H9 (cell line): ENCODE results near the gene NSL1. TPM values are rescaled to one million over a fixed set of nuclear protein-coding genes. Genes with fewer than 3 reads are reported as not detected.

Source experiments
- DNase-seq: peaks from one replicate; pipeline ENCODE4 v3.0.0-alpha.2; 2017
- H2AFZ ChIP-seq: one replicate; pipeline ENCODE4 v1.6.1; 2013; ENCODE audit warnings: mild to moderate bottlenecking, low read length, control low read depth, moderate library complexity
- H2AK5ac ChIP-seq: 2 replicates; pipeline ENCODE4 v1.6.1; 2013; ENCODE audit warnings: low read length, control low read depth, mixed read lengths; ENCODE audit not compliant: insufficient read length
- H2BK120ac ChIP-seq: one replicate; pipeline ENCODE4 v1.6.1; 2013; ENCODE audit warnings: low read depth, mild to moderate bottlenecking, low read length, control low read depth, inconsistent platforms; ENCODE audit not compliant: poor library complexity, severe bottlenecking
- H2BK12ac ChIP-seq: 2 replicates; pipeline ENCODE4 v1.6.1; 2013; ENCODE audit warnings: low read length, control low read depth, mixed read lengths, low read depth; ENCODE audit not compliant: insufficient read length
- H2BK15ac ChIP-seq: 2 replicates; pipeline ENCODE4 v1.6.1; 2013; ENCODE audit warnings: low read depth, low read length, control low read depth
- H2BK20ac ChIP-seq: one replicate; pipeline ENCODE4 v1.6.1; 2013; ENCODE audit warnings: low read depth, mild to moderate bottlenecking, low read length, control low read depth, inconsistent platforms; ENCODE audit not compliant: poor library complexity, severe bottlenecking
- H2BK5ac ChIP-seq: 2 replicates; pipeline ENCODE4 v1.6.1; 2013; ENCODE audit warnings: low read length, control low read depth, mixed read lengths; ENCODE audit not compliant: insufficient read length
- H3K14ac ChIP-seq: 2 replicates; pipeline ENCODE4 v1.6.1; 2013; ENCODE audit warnings: low read length, control low read depth; ENCODE audit not compliant: insufficient read depth
- H3K18ac ChIP-seq: 2 replicates; pipeline ENCODE4 v1.6.1; 2013; ENCODE audit warnings: low read depth, mild to moderate bottlenecking, mixed read lengths, low read length, control low read depth; ENCODE audit not compliant: insufficient read length
- H3K23ac ChIP-seq: 2 replicates; pipeline ENCODE4 v1.6.1; 2013; ENCODE audit warnings: low read length, control low read depth, mixed read lengths, low read depth; ENCODE audit not compliant: insufficient read length
- H3K23me2 ChIP-seq: 2 replicates; pipeline ENCODE4 v1.6.1; 2013; ENCODE audit warnings: low read depth, mild to moderate bottlenecking, mixed read lengths, low read length, control low read depth; ENCODE audit not compliant: insufficient read length, poor library complexity, severe bottlenecking
- H3K27ac ChIP-seq: 2 replicates; pipeline ENCODE4 v1.5.1; 2013; ENCODE audit warnings: low read length, control low read depth, mixed read lengths, low read depth; ENCODE audit not compliant: insufficient read length
- H3K27me3 ChIP-seq: 2 replicates; pipeline ENCODE4 v1.6.1; 2013; ENCODE audit warnings: low read length, control low read depth, inconsistent platforms; ENCODE audit not compliant: insufficient read depth
- H3K4ac ChIP-seq: 2 replicates; pipeline ENCODE4 v1.6.1; 2013; ENCODE audit warnings: low read depth, mild to moderate bottlenecking, control low read depth, inconsistent platforms, low read length, moderate library complexity
- H3K4me1 ChIP-seq: 2 replicates; pipeline ENCODE4 v1.6.1; 2013; ENCODE audit warnings: low read length, control low read depth, inconsistent platforms; ENCODE audit not compliant: insufficient read depth
- H3K4me2 ChIP-seq: 2 replicates; pipeline ENCODE4 v1.6.1; 2013; ENCODE audit warnings: low read length, control low read depth, mixed read lengths; ENCODE audit not compliant: insufficient read length, insufficient read depth
- H3K56ac ChIP-seq: 2 replicates; pipeline ENCODE4 v1.6.1; 2013; ENCODE audit warnings: low read depth, mild to moderate bottlenecking, mixed read lengths, low read length, control low read depth; ENCODE audit not compliant: insufficient read length
- H3K79me1 ChIP-seq: 2 replicates; pipeline ENCODE4 v1.6.1; 2013; ENCODE audit warnings: low read depth, mild to moderate bottlenecking, moderate library complexity, low read length, control low read depth, inconsistent platforms; ENCODE audit not compliant: insufficient read depth, poor library complexity, severe bottlenecking
- H3K79me2 ChIP-seq: 2 replicates; pipeline ENCODE4 v1.6.1; 2013; ENCODE audit warnings: low read length, control low read depth, inconsistent platforms; ENCODE audit not compliant: insufficient read depth
- H3K9ac ChIP-seq: 2 replicates; pipeline ENCODE4 v1.6.1; 2013; ENCODE audit warnings: low read length, control low read depth, mixed read lengths; ENCODE audit not compliant: insufficient read length; ENCODE audit errors: extremely low read depth
- H3K9me3 ChIP-seq: one replicate; pipeline ENCODE4 v1.6.1; 2013; ENCODE audit warnings: low read depth, low read length, inconsistent platforms; ENCODE audit not compliant: control insufficient read depth
- H3T11ph ChIP-seq: one replicate; pipeline ENCODE4 v1.6.1; 2013; ENCODE audit warnings: mild to moderate bottlenecking, low read length, control low read depth, inconsistent platforms
- H4K20me1 ChIP-seq: one replicate; pipeline ENCODE4 v1.6.1; 2013; ENCODE audit not compliant: control insufficient read depth, insufficient read length, insufficient read depth
- H4K5ac ChIP-seq: 2 replicates; pipeline ENCODE4 v1.6.1; 2013; ENCODE audit warnings: low read depth, mild to moderate bottlenecking, mixed read lengths, low read length, control low read depth; ENCODE audit not compliant: insufficient read length
- H4K8ac ChIP-seq: replicated peaks from 2 replicates; pipeline ENCODE4 v1.6.1; 2013; ENCODE audit warnings: low read length, control low read depth, mixed read lengths, low read depth; ENCODE audit not compliant: insufficient read length
- H4K91ac ChIP-seq: 2 replicates; pipeline ENCODE4 v1.6.1; 2013; ENCODE audit warnings: low read depth, mild to moderate bottlenecking, moderate library complexity, mixed read lengths, low read length, control low read depth; ENCODE audit not compliant: insufficient read length
- H3K27ac Mint-ChIP-seq, 3 experiments: 2 replicates in 2 of 3; 3 replicates in 1 of 3; pipeline ENCODE4 v1.8.0; 2020 to 2021; ENCODE audit warnings: mixed read lengths in 3 of 3, mild to moderate bottlenecking in 1 of 3, moderate library complexity in 1 of 3
- H3K27me3 Mint-ChIP-seq: 2 replicates; pipeline ENCODE4 v1.8.0; 2021; ENCODE audit warnings: low read depth, mild to moderate bottlenecking, moderate library complexity, mixed read lengths
- H3K36me3 Mint-ChIP-seq, 3 experiments: 2 replicates in 2 of 3; 3 replicates in 1 of 3; pipeline ENCODE4 v1.8.0; 2020 to 2021; ENCODE audit warnings: low read depth in 3 of 3, mixed read lengths in 3 of 3; ENCODE audit not compliant: insufficient read depth in 1 of 3
- H3K4me1 Mint-ChIP-seq, 2 experiments: 2 replicates each; pipeline ENCODE4 v1.8.0; 2020; ENCODE audit warnings: mixed read lengths in 2 of 2
- H3K4me3 Mint-ChIP-seq, 2 experiments: 2 replicates in 1 of 2; 3 replicates in 1 of 2; pipeline ENCODE4 v1.8.0; 2020 to 2021; ENCODE audit warnings: mild to moderate bottlenecking in 2 of 2, mixed read lengths in 2 of 2, moderate library complexity in 1 of 2
- H3K9me3 Mint-ChIP-seq, 2 experiments: 2 replicates in 1 of 2; 3 replicates in 1 of 2; pipeline ENCODE4 v1.8.0; 2020; ENCODE audit warnings: mild to moderate bottlenecking in 2 of 2, mixed read lengths in 2 of 2, moderate library complexity in 1 of 2
- CTCF ChIP-seq: fragments of 200-600 bp; sonication (generic); conservative IDR thresholded peaks from 3 replicates; pipeline ENCODE4 v1.8.0; 2021; ENCODE audit warnings: antibody characterized with exemption, mild to moderate bottlenecking
- WGBS: extraction: QIAGEN DNeasy Blood & Tissue Kit; methylation state at CpG from one replicate; pipeline ENCODE4 v1.1.7; 2013; ENCODE audit warnings: missing lambda C conversion rate, low lambda C conversion rate, mixed read lengths; ENCODE audit not compliant: insufficient read length; ENCODE audit errors: extremely low coverage; 5-methylcytosine and 5-hydroxymethylcytosine counted together
- total RNA-seq: library from RNA; stranded (reverse); gene quantifications from 2 replicates; pipeline ENCODE4 v1.2.1, GENCODE V29; 2021

The NSL1 gene
- total RNA-seq, 1 experiment from 2014 or later: 49.3 TPM

- Histone ChIP-seq H3K27me3 (no peaks in the 10 kb centered on the region), H3K79me2 (no peaks in the 10 kb centered on the region), H3K56ac (no peak overlapping the region), H4K20me1 (no peaks in the 10 kb centered on the region), H3K14ac (no peak overlapping the region), H3K9me3 (peaks cover 10% of the 10 kb centered on the region), H4K5ac (no peak overlapping the region), H3K9ac (no peak overlapping the region), H4K8ac (no peak overlapping the region), H4K91ac (no peak overlapping the region), H3T11ph (no peak overlapping the region), H3K4me1 (no peaks in the 10 kb centered on the region; the same call in 1 of the 2 replicates), H2BK12ac (no peak overlapping the region), H2BK20ac (no peak overlapping the region), H3K4ac (no peak overlapping the region), H2AFZ (no peak overlapping the region), H2BK5ac (no peak overlapping the region), H3K18ac (no peak overlapping the region), H3K27ac (no peak overlapping the region), H3K23me2 (no peaks in the 10 kb centered on the region), H2AK5ac (no peak overlapping the region), H3K79me1 (no peaks in the 10 kb centered on the region), H2BK120ac (no peak overlapping the region), H3K4me2 (no peak overlapping the region), H2BK15ac (no peak overlapping the region), H3K23ac (no peak overlapping the region)
- peaks cover 20 to 30% of the 10 kb centered on the region in 2 experiments for H3K9me3 Mint-ChIP-seq
- peaks cover 6 to 9% of the 10 kb centered on the region in 2 experiments; a peak in 3 of 4 replicates for H3K4me1 Mint-ChIP-seq
- H3K4me3 Mint-ChIP-seq: no peak overlapping the region
- TF ChIP-seq CTCF: no peak
- H3K27ac Mint-ChIP-seq: no peak overlapping the region
- DNase-seq: no peak
- peaks cover 17 to 26% (median 18%) of the 10 kb centered on the region in 3 experiments for H3K36me3 Mint-ChIP-seq
- no peaks in the 10 kb centered on the region; the same call in none of the 2 replicates for H3K27me3 Mint-ChIP-seq
- no CpG with 5 or more reads among the region's 4 CpGs for WGBS
Measured at GRCh38 chr1:212827171-212827776, 35.7 kb upstream of the NSL1 start.
